AG08396 (cell line): ENCODE measurements around the gene KPTN.

ENCODE experiments used
- DNase-seq: peaks from one replicate; pipeline ENCODE4 v3.0.0; 2012; ENCODE audit warnings: low spot score, mixed read lengths

Gene KPTN

DNA sequence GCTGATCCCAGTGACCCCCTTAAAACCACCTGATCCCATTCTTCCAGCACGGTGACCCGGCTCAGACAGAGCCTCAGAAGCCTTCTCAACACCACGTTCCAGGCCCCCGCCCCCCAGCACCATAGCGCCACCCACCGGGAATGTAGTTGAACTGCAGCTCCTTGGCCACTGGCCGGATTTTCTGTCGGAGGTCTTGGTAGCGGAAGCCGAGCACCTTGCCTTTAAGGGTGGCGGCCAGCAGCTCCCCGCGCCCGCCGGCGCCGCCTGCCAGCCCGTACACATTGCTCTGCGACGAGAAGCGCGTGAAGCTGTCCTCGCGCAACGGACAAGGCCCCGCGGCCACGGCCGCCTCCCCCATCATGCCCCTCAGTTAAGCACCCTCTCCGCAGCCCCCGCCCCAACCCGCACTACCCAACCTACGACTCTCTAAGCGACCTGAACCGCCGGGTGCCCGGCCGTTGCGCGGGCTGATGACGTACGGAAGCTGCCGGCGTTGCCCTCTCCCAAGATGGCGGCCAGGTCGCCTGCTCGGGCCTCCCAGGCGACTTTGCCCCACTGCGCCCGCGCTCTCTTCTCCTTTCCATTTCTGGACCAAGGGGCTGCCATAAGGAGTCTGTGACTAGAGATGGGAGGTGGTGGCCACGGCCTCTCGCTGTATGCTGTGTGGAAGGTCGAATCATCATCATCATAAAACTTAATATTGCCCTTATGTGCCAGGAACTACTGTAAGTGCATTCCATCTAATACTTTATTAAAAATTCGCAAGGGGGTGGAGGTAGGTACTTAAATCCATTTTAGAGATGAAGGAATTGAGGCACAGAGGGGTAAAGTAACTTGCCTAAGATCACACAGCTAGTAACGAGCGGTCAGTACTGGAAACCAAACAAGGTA, at the start of gene KPTN:
Gene KPTN, minus strand, starts transcription at position 420 of the 891 bp plus-strand sequence. Its CDS starts 59 bp downstream, at position 361.
- peak; percentile 98 for DNase-seq

DNA sequence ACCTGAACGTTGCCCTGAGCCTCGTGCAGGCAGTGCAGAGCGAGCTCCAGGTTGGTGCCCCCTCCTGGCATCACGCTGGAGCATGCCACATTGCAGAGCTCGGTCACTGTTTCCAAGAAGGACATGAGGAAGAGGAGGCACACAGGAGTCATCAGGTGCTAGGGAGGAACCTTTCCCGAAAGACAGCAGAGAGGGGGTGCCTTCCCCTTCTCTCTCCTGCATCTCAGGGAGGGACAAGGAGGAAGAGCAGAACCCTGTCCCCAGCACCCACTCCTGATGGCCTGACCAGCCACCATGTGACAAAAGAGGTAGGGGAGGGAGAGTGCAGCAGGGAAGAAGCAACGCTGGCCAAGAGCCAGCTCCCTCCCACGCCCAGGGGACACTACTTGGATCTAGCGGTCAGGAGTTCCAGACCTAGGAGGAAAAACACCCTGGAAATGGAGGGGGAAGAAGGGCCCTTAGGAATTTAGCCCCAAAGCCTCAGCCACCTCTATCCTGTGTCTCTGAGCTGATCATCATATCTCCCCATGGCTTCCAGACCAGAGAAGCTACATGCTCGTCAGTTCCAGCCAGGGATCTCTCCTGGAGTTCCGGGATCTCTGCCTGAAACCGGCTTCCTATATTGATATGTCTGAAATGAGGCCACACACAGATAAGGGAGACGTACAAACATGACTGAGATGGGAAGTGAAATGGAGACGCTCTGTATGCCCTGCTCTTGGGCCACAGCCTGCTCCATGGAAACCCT, 47.8 kb upstream of the KPTN start:
- no peak for DNase-seq

DNA sequence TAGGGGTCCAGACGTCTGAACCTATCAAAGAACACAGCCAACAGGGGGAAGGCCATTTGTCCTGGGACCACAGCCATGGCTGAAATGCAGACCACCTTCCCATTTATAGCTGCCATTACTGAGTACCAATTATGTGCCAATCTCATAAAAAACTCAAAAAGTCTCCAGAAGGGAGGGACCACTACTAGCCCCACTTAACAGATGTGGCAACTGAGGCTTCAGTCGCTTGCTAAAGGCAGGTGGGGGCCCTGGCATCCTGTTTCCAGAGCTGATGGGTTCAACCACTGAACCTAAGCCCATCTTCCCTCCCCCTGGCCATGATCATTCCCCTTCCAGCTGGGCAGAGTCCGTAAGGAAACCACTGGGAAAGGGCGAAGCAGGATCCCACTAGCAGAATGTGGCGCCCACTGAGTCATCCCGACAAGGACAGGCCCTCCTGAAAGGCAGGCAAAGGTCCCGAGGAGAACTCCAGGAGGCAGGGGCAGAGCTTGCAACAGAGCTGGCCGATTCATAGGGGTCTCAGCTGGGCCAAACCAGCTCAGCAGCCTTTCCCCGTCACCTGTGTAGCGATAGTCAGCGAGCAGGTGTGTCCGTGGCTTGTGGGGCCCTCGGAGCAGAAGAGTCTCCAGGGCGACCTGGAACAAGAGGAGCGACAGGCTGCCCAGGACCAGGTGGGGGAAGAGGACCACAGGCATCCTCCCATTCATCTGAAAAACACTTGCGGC, 45.2 kb upstream of the KPTN start:
- DNase-seq = no peak

DNA sequence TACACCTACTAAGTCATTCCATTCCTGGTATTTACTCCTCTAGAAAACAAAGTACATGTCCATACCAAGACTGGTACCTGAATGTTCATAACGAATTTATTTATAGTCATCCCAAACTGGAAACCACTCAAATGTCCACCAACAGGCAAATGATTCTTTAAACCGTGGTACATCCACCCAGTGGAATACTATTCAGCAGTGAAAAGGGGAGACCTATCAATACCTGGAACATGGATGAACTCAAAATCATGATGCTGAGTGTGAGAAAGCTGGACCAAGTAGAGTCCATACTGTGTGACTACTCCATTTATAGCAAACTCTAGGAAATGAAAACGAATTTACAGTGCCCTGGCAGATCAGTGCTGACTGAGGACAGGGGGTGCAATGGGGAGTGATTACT, 42.8 kb upstream of the KPTN start:
- no peak for DNase-seq

DNA sequence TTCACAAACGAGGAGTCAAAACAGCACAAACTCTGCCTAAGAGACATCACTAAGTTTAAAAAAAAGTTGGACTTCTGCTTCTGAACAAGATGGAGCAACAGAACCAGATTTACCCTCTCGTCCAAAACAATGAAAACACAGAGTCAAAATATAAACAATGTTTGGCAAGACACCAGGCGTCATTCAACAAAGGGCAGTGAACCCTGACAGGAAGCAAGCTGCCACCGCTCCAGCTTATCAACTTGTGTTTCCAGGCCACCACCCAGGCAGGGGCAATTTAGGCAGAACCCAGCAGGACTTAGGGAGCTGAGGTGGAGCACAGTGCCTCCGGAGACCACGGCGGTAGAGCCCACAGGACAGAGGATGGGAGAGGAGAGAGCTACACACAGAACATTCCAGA, 39.5 kb upstream of the KPTN start:
- no peak for DNase-seq

DNA sequence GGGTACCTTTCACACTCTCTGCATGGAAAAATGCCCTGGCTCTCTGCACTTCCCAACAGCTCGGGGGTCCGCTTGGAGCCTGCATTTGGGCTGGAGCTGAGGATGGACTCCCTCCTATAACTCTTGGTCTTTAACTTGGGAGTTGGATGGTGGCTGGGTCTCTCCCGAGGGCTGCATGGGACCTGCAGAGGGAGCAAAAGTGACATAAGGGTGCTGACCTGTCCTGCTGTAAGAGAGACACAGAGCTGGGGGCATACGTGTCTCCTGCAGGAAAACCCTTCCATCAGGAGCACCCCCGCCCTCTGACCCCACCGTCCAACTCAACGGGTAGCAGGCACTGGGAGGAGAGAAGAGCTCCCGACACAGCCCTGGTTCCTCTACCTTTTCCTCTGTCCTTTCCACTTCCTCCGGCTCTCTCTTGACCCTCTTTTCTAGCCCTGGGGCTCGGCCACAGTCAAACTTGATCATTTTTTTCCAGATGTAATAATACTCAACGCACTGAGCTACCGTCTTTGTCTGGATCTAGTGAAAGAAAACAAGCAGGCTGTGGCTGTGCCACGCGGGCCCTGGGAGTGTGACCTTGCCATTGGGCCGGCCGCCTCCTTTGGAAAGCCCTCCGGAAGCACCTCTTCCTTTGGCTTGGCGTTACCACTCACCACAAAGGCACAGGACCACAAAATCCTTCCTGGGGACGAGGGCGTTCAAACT, 37.6 kb upstream of the KPTN start:
- DNase-seq = no peak

DNA sequence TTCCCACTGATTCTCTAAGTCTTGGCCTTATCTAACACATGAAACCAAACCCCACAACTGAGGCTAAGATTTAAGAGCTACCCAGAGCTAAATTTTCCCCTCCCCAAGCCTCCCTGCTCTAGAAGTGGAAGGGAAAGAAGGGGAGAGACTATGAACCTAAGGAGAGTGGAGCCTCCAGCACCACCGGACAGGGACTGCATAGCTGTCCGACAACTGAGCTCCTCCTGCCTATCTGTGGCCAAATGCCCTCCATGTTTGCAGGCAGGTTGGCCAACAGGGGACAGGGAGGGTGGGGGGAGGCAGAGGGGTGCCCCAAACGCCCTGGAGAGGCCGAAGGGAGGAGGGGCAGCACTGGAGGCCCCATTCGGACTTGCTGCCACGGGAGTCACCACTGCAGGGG, 36.8 kb upstream of the KPTN start:
- no peak for DNase-seq

DNA sequence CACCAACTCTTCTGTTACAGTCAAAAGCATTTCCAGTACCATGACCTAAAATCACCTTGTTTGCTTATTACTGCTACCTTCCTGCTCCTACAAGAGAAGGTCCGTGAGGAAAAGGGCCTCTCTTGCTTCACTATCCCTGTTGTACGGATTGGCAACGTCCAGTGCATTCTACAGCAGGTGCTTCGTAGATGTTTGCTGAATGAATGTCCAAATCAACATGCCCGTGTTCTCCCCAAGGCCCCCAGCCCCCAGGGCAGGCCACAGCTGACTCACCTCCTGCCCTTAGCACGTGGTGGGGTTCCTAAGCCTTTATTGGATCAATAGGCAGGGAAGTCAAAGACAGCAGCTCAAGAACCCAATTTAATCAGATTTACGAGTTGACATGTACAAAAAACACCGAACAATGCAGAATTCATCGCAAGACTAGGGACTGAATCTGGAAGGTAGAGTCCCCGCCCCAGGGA, 36.4 kb upstream of the KPTN start:
- no peak for DNase-seq

DNA sequence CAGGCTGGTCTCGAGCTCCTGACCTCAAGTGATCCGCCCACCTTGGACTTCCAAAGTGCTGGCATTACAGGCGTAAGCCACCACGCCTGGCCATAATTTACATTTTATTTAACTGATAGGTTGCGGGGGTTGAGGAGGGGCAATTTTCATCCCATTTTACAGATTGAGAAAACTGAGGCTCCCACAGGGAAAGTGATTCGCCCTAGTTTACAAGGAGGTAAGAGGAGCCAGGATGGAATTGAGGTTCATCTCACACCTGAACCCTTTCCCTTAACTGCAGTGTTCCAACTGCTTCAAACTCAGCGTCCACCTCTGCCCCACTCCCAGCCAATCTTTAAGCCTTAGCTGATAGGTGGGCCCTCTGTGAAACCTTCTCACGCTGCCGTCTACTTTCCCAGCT, 34.8 kb upstream of the KPTN start:
- no peak for DNase-seq

DNA sequence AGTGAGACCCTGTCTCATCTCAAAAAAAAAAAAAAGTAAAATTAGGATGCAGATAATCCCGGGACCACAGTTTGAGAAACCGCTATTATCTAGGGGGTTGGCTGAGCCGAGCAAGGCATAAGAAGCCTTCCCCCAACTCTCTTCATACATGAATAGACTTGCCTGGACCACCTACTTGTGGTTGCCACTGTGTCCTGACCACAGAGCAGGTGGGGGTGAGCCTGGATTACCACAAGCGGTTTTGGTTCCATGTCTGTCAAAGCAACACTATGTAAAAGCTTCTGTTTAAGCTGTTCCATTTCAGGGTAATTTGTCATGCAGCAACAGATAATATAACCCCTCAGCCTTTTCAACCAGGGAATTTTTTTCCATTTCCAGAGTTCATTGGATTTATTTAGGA, 34.1 kb upstream of the KPTN start:
- DNase-seq = no peak

DNA sequence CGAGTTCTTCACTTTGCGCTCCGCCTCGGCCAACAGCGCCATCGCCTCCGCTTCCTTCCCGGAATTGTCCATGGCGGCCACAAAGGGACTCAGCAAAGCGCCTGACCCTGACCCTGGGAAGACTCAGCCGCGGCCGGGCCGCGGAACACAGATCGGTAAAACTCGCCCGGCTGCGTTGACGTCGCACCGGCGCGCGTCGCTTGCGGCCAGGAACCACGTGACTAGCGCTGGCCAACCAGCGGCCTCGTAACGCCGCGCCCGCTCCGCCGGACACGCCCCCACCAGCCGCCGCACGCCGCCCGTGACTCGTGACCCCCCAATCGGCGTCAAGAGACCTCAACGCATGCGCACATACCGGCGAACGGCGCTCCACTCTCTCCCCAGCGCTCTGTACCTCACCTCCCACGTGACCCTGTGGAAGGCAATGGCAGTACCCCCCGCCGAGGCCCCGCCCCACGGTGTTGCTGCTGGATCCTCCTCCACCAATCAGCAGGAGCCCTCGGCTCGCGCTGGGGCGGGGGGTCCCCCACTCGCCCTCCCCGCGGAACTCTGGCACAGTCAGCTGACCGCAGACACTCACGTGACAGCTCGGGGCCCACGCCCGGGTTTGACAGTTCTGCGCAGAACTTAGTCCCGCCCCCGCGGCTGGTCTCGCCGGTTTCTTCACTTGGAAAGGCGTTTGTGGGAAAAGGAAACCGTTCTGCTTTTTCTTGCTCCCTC, 31.0 kb upstream of the KPTN start, which contains the start of gene NAPA:
Gene NAPA, minus strand, starts transcription at position 195 of the 720 bp plus-strand sequence. Its CDS starts 123 bp downstream, at position 72.
- peak; percentile 99 for DNase-seq

DNA sequence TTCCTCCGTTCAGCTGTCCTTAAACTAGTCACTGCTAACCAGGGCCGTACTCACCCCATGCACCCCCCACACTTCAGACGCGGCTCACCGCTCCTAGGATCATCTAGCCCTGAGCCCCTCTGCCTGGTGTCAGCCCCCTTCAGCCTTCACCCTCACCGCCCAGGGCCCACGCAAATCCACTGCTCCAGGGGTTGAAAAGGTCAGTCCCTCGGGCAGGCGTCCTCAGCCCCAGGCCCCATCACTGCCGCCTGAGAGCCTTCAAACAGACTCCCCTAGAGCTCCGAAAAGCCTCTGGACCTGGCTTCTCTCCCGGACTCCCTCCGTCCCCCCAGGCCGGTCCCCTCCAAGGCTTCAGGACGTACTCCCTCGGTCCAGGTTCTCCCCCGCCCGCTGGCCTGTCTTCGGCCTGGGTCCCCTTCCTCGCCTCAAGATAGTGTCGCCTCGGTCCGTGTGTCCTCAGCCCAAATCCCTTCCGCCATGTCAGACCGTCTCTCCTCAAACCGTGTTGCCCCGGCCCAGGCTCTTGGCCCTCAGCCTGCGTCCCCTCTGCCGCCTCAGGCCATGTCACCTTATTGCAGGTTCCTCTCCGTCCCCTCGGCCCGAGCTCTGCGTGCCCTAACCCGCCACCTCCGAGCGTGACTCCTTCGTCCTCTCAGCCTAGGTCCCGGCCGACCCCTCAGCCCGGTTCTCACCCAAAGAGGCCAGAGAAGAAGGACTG, 30.3 kb upstream of the KPTN start:
- DNase-seq = no peak

DNA sequence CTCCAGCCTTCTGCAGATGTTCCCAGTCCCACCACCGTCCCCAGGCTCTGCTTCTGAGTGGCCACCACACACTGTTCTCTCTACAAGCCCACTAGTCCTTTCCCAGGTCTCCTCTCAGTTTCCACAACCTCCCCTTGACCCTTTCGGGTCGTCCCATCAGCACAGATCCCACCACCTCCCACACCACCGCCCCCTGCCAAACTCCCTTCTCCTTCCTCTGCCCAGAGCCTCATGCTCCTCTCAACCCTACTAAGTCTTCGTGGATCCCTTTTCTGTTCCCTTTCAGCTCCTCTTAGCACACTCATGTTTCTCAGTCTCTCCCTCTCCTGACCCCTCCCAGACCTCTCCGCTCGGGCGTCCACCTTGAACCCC, 28.9 kb upstream of the KPTN start:
- no peak for DNase-seq

DNA sequence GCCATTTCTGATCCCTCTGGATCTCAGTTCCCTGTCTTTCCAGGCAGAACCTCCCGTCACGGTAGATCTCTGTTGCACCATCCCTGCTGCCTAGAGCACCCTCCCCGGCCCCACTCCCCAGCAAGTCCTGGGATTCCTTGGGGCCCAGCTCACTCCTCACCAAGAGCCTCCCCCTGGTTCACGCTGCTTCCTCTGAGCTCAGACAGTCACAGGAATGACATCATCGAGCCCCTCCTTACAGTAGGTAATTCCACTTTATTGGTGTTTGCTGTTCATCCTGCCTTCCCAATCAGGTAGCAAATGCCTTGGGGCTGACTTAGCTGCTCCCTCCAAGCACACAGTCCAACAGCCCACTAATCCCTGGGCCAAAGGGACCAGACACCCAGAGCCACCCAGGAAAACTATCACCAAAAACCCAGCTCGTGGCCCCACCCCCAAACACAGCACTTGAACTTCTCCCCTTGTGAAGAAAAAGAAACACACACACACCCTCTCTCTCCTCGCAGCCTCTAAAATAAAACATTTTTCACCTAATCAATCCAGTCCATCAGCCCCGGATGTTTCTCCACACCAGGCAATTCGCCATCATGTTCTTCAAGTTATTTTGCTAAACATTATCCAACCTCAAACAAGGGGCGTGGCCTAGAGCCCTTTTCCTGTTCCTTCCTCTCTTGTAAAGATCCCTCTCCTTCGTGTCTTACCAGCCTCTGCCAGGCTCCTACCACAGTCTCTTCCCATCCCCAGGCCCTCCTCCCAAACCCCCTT, 28.3 kb upstream of the KPTN start:
- no peak for DNase-seq

DNA sequence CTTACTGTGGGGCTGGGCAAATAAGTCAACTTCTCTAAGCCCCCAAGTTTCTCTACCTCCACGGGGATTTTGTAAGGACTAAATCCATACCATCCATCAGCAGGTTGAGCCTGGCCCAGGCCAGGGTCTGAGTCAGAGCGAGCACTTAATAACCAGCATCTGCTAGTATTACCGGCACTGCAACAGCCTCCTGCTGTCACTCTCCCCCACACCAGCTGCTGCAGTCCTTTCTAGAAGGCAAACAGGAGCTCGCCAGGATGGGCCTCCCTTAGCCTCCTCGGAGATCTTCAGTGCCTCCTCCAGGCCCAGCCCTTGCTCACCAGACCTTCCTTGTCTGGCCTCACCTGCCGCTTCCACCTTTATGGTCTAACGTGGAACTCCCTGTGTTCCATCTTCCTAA, 27.7 kb upstream of the KPTN start:
- no peak for DNase-seq

DNA sequence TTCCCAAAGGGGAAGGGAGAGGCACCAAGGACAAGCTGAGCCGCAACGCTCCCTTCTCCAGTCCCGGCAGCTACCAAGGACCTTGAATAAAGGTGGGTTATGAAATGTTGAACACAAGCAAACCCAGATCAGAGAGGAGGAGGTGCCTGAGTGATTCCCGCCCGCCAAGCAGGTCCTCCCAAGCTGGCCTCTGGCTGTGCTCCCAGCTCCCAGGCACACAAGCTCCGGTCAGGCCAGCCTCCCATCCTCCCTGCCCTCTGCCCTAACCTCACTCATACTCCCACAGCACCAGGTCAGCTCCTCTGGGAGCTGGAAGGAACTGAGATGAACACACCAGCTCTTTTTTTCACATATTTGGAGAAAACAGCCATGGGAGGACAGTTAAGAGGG, 27.1 kb upstream of the KPTN start:
- no peak for DNase-seq

DNA sequence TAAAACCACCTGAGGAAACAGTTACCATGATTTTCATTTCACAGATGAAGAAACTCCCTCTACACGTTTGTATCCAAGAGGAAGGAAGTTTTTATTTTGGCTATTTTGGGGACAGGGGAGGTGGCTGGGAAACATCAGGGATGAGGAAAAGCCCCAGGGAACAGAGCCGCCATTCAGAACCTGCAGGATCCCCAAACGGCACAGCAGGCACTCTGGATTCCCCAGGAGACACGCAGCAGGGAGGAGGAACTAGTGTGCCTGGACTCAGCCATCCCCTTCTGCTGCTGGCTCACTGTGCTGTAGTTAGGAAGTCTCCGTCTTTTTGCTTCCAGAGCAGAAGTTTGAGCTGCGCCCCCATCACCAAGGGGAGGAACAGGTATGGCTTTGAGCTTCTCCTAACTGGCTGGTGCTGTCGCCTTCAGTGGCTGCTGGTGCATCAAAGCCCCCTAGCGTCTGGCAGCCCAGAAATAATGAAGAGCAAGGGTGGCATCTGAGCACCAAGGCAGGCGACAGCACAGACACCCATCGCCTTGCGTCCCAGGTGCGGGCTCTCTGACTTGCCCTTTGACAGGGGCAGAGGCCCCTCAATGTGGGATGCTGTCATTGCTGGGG, 26.6 kb upstream of the KPTN start:
- DNase-seq = no peak

DNA sequence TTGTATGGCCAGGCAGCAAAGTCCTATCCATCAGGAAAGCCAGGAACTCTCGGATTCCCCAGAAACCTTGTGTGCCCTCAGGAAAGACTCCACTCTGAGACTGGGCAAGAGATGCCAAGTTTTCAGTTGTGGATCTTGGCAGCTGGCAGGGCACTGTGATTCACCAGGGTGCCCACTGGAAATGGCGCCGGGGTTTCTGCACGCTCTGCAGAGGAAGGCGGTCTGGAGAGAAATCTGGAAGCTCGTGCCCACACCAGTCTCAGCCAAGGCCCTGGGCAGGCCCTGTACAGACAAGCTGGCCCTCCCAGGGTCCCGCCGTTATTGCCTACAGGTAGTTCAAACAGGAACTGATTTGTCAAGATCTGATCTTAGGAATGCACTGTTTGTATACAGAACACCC, 26.0 kb upstream of the KPTN start:
- DNase-seq = no peak

DNA sequence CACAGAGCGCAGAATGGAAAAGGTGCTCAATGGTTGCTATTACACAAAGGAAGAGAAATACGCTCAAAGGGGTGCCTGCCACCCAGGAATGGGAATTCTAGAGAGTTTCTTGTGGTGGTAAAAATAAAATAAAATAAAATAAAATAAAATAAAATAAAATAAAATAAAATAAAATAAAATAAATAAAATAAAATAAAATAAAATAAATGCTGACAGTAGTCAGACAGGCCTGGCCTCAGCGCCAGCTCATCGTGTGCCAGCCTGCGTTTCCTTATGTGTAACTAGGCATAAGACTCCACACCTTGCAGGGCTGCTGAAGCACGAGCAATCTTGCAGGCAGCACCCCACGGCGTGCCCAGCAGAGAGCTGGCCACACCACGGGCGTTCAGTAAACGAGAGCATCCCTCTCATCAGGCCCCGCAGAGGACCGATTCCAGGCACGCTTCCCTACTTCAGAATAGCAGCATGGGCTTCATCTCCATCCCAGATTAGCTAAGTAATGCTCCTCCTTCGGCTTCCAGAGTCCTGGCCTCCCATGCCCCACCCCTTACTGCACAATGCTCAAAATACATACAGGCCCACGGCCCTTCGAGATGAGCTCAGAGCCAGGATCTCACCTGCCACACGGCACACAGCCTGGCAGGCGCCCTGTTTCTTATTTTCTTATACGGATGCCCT, 25.3 kb upstream of the KPTN start:
- DNase-seq = no peak
